ENCODE data around the gene C11orf68.
A peak's percentile ranks its signal among the peaks of the same experiment; 100 is the strongest.

The C11orf68 gene

GRCh38 chr11:65912845-65913244 lies 6.0 kb downstream of the C11orf68 start:
- peak in 1 of 4 experiments; percentile 25 for DNase-seq

- DNase-seq: peak; percentile 43 to 57 (median 52)
Measured at GRCh38 chr11:65911682-65912568, 6.9 kb downstream of the C11orf68 start.

- peak in 1 of 4 experiments; percentile 0 for DNase-seq
Measured at GRCh38 chr11:65907878-65908277, 11.0 kb downstream of the C11orf68 start.

- peak in 1 of 4 experiments; percentile 1 for DNase-seq
Measured at GRCh38 chr11:65906602-65907001, 12.3 kb downstream of the C11orf68 start.

GRCh38 chr11:65903715-65904114 lies 15.1 kb downstream of the C11orf68 start:
- no peak for DNase-seq

GRCh38 chr11:65903068-65903481 lies 15.8 kb downstream of the C11orf68 start:
- no peak for DNase-seq

GRCh38 chr11:65900899-65901180 lies 18.0 kb downstream of the C11orf68 start:
- DNase-seq: no peak

- DNase-seq: peak; percentile 94 to 97 (median 96)
Measured at GRCh38 chr11:65900125-65900898, 18.6 kb downstream of the C11orf68 start, which contains the start of gene FOSL1. Gene FOSL1, minus strand, starts transcription at chr11:65900388. Its CDS starts 49 bp downstream, at chr11:65900339.

GRCh38 chr11:65899356-65900124 lies 19.3 kb downstream of the C11orf68 start:
- peak; percentile 73 to 87 (median 81) for DNase-seq

GRCh38 chr11:65898656-65899355 lies 20.1 kb downstream of the C11orf68 start:
- peak in 1 of 4 experiments; percentile 3 for DNase-seq

- peak in 1 of 4 experiments; percentile 0 for DNase-seq
Measured at GRCh38 chr11:65897020-65897471, 21.8 kb downstream of the C11orf68 start.

GRCh38 chr11:65896034-65896999 lies 22.5 kb downstream of the C11orf68 start:
- DNase-seq: no peak

GRCh38 chr11:65895482-65895981 lies 23.3 kb downstream of the C11orf68 start:
- no peak for DNase-seq

GRCh38 chr11:65894034-65894591 lies 24.7 kb downstream of the C11orf68 start:
- peak in 3 of 4 experiments; percentile 52 to 76 (median 72) for DNase-seq

GRCh38 chr11:65892661-65893317 lies 26.1 kb downstream of the C11orf68 start:
- peak in 1 of 4 experiments; percentile 1 for DNase-seq

- DNase-seq: peak in 1 of 4 experiments; percentile 3
Measured at GRCh38 chr11:65892137-65892540, 26.7 kb downstream of the C11orf68 start.

GRCh38 chr11:65891219-65892136 lies 27.4 kb downstream of the C11orf68 start:
- DNase-seq: peak in 3 of 4 experiments; percentile 47 to 63 (median 58)
